Measurements from ENCODE around the gene CHRNA5.

DNA sequence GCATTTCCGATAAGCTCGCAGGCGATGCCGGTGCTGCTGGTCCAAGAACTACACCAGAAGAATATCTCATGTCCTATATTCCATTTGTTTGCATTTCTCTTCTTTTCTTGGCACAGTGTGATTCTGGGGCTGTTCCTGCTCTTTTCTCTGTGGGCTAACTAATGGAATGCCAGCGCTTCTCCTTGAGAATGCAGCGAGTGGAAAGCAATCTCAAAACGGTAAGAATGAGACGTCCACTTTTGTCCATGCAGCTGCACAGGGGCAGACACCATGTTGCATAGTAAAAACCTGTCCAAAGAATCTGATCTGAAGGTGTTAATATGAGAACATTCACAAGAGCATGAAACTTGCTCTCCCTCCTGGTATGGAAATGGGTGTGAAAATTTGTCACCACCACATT, 62.0 kb downstream of the CHRNA5 start:
- TF ChIP-seq, protein P1, sequence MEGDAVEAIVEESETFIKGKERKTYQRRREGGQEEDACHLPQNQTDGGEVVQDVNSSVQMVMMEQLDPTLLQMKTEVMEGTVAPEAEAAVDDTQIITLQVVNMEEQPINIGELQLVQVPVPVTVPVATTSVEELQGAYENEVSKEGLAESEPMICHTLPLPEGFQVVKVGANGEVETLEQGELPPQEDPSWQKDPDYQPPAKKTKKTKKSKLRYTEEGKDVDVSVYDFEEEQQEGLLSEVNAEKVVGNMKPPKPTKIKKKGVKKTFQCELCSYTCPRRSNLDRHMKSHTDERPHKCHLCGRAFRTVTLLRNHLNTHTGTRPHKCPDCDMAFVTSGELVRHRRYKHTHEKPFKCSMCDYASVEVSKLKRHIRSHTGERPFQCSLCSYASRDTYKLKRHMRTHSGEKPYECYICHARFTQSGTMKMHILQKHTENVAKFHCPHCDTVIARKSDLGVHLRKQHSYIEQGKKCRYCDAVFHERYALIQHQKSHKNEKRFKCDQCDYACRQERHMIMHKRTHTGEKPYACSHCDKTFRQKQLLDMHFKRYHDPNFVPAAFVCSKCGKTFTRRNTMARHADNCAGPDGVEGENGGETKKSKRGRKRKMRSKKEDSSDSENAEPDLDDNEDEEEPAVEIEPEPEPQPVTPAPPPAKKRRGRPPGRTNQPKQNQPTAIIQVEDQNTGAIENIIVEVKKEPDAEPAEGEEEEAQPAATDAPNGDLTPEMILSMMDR (IDR thresholded peaks at IDR 0.05; ENCODE audit: poor library complexity), result no peak
- TF ChIP-seq EZH2phosphoT487 (IDR thresholded peaks at IDR 0.05; ENCODE audit: low read depth, severe bottlenecking, unreplicated experiment) (no peak), EZH2 (IDR thresholded peaks at IDR 0.05; ENCODE audit: borderline replicate concordance) (no peak)

All from hepatocyte (in vitro differentiated cells).